WTC11 (cell line): Measurements from ENCODE around the gene DIAPH1. TPM values are rescaled to one million over a fixed set of nuclear protein-coding genes. Genes with fewer than 3 reads are reported as not detected.

Experiments used
- ATAC-seq: fragments of 200-7000 bp; cut with Tn5 transposase; 2 replicates; pipeline ENCODE4 v1.10.0; 2021; ENCODE audit warnings: mild to moderate bottlenecking, moderate library complexity
- CTCF ChIA-PET: fragments of 300-600 bp; sonication (Branson Sonifier 250); formaldehyde crosslinking; loops from one replicate; lab custom pipeline; 2021; ENCODE audit warnings: antibody characterized with exemption; lab: Charles Lee
- POLR2A ChIA-PET: fragments of 350-600 bp; sonication (Branson Sonifier 250); formaldehyde crosslinking; loops from one replicate; lab custom pipeline; 2021; ENCODE audit warnings: antibody characterized with exemption; lab: Charles Lee
- DNase-seq: peaks from one replicate; pipeline ENCODE4 v3.0.0; 2021; ENCODE audit warnings: low spot score
- H3K27ac Mint-ChIP-seq: 2 replicates; pipeline ENCODE4 v1.8.0; 2021; ENCODE audit warnings: mixed read lengths
- H3K27me3 Mint-ChIP-seq: 2 replicates; pipeline ENCODE4 v1.8.0; 2021; ENCODE audit warnings: low read depth, mild to moderate bottlenecking, moderate library complexity, mixed read lengths
- H3K36me3 Mint-ChIP-seq: 2 replicates; pipeline ENCODE4 v1.8.0; 2021; ENCODE audit warnings: mixed read lengths
- H3K4me1 Mint-ChIP-seq: 2 replicates; pipeline ENCODE4 v1.8.0; 2022; ENCODE audit warnings: mixed read lengths
- H3K4me3 Mint-ChIP-seq: 2 replicates; pipeline ENCODE4 v1.8.0; 2021; ENCODE audit warnings: mild to moderate bottlenecking, moderate library complexity, mixed read lengths
- H3K9me3 Mint-ChIP-seq: 2 replicates; pipeline ENCODE4 v1.8.0; 2021; ENCODE audit warnings: mixed read lengths
- CREB1 ChIP-seq: sonication (generic); formaldehyde crosslinking; IDR thresholded peaks from 2 replicates; pipeline ENCODE4 v1.8.0; 2023; ENCODE audit warnings: mild to moderate bottlenecking, missing genetic modification reagents
- ELF4 ChIP-seq: sonication (generic); formaldehyde crosslinking; IDR thresholded peaks from 2 replicates; pipeline ENCODE4 v1.8.1; 2022; ENCODE audit warnings: low read depth, mild to moderate bottlenecking, moderate library complexity, missing genetic modification reagents
- FOXJ3 ChIP-seq: sonication (generic); formaldehyde crosslinking; IDR thresholded peaks from 2 replicates; pipeline ENCODE4 v1.9.0; 2021; ENCODE audit warnings: missing genetic modification reagents, mild to moderate bottlenecking, borderline replicate concordance
- HMGA2 ChIP-seq: fragments of 250-450 bp; sonication (Bioruptor Pico); IDR thresholded peaks from 2 replicates; pipeline ENCODE4 v1.4.0; 2021; ENCODE audit warnings: mild to moderate bottlenecking, moderate library complexity
- KAT7 ChIP-seq: sonication (generic); formaldehyde crosslinking; IDR thresholded peaks from 2 replicates; pipeline ENCODE4 v1.8.1; 2023; ENCODE audit warnings: missing genetic modification reagents, mild to moderate bottlenecking, borderline replicate concordance
- MXD4 ChIP-seq: fragments of 250-450 bp; sonication (Bioruptor Pico); IDR thresholded peaks from 2 replicates; pipeline ENCODE4 v1.8.0; 2021; ENCODE audit warnings: mild to moderate bottlenecking, moderate library complexity, borderline replicate concordance
- MYBL2 ChIP-seq: sonication (generic); formaldehyde crosslinking; IDR thresholded peaks from 2 replicates; pipeline ENCODE4 v1.8.1; 2023; ENCODE audit warnings: mild to moderate bottlenecking, moderate library complexity, missing genetic modification reagents
- NFATC4 ChIP-seq: fragments of 250-450 bp; sonication (Bioruptor Pico); IDR thresholded peaks from 2 replicates; pipeline ENCODE4 v1.9.0; 2021; ENCODE audit warnings: mild to moderate bottlenecking
- SMAD3 ChIP-seq: sonication (generic); formaldehyde crosslinking; IDR thresholded peaks from 2 replicates; pipeline ENCODE4 v1.8.0; 2022; ENCODE audit warnings: missing genetic modification reagents, mild to moderate bottlenecking, borderline replicate concordance
- SMAD4 ChIP-seq: sonication (generic); formaldehyde crosslinking; IDR thresholded peaks from 2 replicates; pipeline ENCODE4 v1.8.0; 2022; ENCODE audit warnings: mild to moderate bottlenecking, missing genetic modification reagents
- TEAD1 ChIP-seq: sonication (generic); formaldehyde crosslinking; IDR thresholded peaks from 2 replicates; pipeline ENCODE4 v1.8.0; 2022; ENCODE audit warnings: mild to moderate bottlenecking, missing genetic modification reagents
- TEAD4 ChIP-seq: sonication (generic); formaldehyde crosslinking; IDR thresholded peaks from 2 replicates; pipeline ENCODE4 v1.8.0; 2022; ENCODE audit warnings: mild to moderate bottlenecking, missing genetic modification reagents
- ZNF219 ChIP-seq: sonication (generic); formaldehyde crosslinking; IDR thresholded peaks from 2 replicates; pipeline ENCODE4 v1.8.0; 2023; ENCODE audit warnings: missing genetic modification reagents, mild to moderate bottlenecking, borderline replicate concordance
- ZNF396 ChIP-seq: fragments of 250-450 bp; sonication (Bioruptor Pico); IDR thresholded peaks from 2 replicates; pipeline ENCODE4 v1.8.0; 2021; ENCODE audit warnings: mild to moderate bottlenecking, moderate library complexity, borderline replicate concordance
- ZNF423 ChIP-seq: fragments of 250-450 bp; sonication (Bioruptor Pico); IDR thresholded peaks from 2 replicates; pipeline ENCODE4 v2.1.2; 2022; ENCODE audit warnings: mild to moderate bottlenecking, moderate library complexity
- total RNA-seq: library from RNA; stranded (reverse); gene quantifications from 3 replicates; pipeline ENCODE4 v1.2.3, GENCODE V29; 2021
- TF ChIP-seq, protein P1 (sequence below): sonication (generic); formaldehyde crosslinking; IDR thresholded peaks from 2 replicates; pipeline ENCODE4 v1.8.1; 2023; ENCODE audit warnings: mild to moderate bottlenecking, missing genetic modification reagents, borderline replicate concordance
- TF ChIP-seq, protein P2 (sequence below): sonication (generic); formaldehyde crosslinking; IDR thresholded peaks from 2 replicates; pipeline ENCODE4 v1.8.0; 2022; ENCODE audit warnings: missing genetic modification reagents
- TF ChIP-seq, protein P3 (sequence below): fragments of 250-450 bp; sonication (Bioruptor Pico); conservative IDR thresholded peaks from 2 replicates; pipeline ENCODE4 v1.9.0; 2021; ENCODE audit warnings: mild to moderate bottlenecking
- TF ChIP-seq, protein P4 (sequence below): sonication (generic); formaldehyde crosslinking; IDR thresholded peaks from 2 replicates; pipeline ENCODE4 v1.8.1; 2023; ENCODE audit warnings: mild to moderate bottlenecking, missing genetic modification reagents
- TF ChIP-seq, protein P5 (sequence below): fragments of 250-450 bp; sonication (Bioruptor Pico); IDR thresholded peaks from 2 replicates; pipeline ENCODE4 v1.9.0; 2021; ENCODE audit warnings: mild to moderate bottlenecking, borderline replicate concordance

DIAPH1 gene
- total RNA-seq, 1 experiment from 2014 or later = 109 TPM

DNA sequence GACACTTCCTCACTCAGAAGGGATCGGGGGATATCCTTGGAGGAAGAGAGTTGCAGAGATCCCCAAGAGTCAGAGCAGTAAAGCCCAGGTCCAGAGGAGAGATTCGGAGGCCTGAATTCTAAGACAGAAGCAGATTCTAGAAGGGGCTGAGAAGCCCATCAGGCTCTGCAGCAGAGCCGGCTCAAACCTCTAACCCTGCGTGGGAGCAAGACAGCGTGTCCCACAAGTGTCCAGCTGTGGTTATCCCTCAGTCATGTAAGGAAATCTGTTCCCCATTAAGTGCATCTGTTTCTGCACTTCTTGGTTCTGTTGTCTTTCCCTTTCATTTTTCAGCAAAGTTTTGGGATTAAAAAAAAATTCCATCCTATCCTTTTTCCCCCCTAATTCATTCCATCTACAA lies 4.8 kb upstream of the DIAPH1 start:
- Mint-ChIP-seq H3K4me1 (peaks cover 12% of the 10 kb centered on the region), H3K4me3 (no peak overlapping the region), H3K36me3 (peaks cover 48% of the 10 kb centered on the region), H3K27ac (peak overlapping the region; percentile 78), H3K9me3 (no peaks in the 10 kb centered on the region), H3K27me3 (no peaks in the 10 kb centered on the region)
- TF ChIP-seq MXD4 (CRISPR knock-in tag) (no peak), TEAD1 (no peak), SMAD3 (CRISPR knock-in tag) (no peak), NFATC4 (CRISPR knock-in tag) (no peak), SMAD4 (CRISPR knock-in tag) (no peak), ELF4 (CRISPR knock-in tag) (no peak), CREB1 (CRISPR knock-in tag) (no peak), ZNF423 (no peak), ZNF396 (no peak), HMGA2 (CRISPR knock-in tag) (no peak), MYBL2 (CRISPR knock-in tag) (no peak), KAT7 (CRISPR knock-in tag) (no peak), FOXJ3 (CRISPR knock-in tag) (no peak), TEAD4 (CRISPR knock-in tag) (no peak)
- TF ChIP-seq, protein P1, sequence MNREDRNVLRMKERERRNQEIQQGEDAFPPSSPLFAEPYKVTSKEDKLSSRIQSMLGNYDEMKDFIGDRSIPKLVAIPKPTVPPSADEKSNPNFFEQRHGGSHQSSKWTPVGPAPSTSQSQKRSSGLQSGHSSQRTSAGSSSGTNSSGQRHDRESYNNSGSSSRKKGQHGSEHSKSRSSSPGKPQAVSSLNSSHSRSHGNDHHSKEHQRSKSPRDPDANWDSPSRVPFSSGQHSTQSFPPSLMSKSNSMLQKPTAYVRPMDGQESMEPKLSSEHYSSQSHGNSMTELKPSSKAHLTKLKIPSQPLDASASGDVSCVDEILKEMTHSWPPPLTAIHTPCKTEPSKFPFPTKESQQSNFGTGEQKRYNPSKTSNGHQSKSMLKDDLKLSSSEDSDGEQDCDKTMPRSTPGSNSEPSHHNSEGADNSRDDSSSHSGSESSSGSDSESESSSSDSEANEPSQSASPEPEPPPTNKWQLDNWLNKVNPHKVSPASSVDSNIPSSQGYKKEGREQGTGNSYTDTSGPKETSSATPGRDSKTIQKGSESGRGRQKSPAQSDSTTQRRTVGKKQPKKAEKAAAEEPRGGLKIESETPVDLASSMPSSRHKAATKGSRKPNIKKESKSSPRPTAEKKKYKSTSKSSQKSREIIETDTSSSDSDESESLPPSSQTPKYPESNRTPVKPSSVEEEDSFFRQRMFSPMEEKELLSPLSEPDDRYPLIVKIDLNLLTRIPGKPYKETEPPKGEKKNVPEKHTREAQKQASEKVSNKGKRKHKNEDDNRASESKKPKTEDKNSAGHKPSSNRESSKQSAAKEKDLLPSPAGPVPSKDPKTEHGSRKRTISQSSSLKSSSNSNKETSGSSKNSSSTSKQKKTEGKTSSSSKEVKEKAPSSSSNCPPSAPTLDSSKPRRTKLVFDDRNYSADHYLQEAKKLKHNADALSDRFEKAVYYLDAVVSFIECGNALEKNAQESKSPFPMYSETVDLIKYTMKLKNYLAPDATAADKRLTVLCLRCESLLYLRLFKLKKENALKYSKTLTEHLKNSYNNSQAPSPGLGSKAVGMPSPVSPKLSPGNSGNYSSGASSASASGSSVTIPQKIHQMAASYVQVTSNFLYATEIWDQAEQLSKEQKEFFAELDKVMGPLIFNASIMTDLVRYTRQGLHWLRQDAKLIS (CRISPR knock-in tag) = no peak
- TF ChIP-seq, protein P2, sequence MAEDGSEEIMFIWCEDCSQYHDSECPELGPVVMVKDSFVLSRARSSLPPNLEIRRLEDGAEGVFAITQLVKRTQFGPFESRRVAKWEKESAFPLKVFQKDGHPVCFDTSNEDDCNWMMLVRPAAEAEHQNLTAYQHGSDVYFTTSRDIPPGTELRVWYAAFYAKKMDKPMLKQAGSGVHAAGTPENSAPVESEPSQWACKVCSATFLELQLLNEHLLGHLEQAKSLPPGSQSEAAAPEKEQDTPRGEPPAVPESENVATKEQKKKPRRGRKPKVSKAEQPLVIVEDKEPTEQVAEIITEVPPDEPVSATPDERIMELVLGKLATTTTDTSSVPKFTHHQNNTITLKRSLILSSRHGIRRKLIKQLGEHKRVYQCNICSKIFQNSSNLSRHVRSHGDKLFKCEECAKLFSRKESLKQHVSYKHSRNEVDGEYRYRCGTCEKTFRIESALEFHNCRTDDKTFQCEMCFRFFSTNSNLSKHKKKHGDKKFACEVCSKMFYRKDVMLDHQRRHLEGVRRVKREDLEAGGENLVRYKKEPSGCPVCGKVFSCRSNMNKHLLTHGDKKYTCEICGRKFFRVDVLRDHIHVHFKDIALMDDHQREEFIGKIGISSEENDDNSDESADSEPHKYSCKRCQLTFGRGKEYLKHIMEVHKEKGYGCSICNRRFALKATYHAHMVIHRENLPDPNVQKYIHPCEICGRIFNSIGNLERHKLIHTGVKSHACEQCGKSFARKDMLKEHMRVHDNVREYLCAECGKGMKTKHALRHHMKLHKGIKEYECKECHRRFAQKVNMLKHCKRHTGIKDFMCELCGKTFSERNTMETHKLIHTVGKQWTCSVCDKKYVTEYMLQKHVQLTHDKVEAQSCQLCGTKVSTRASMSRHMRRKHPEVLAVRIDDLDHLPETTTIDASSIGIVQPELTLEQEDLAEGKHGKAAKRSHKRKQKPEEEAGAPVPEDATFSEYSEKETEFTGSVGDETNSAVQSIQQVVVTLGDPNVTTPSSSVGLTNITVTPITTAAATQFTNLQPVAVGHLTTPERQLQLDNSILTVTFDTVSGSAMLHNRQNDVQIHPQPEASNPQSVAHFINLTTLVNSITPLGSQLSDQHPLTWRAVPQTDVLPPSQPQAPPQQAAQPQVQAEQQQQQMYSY (CRISPR knock-in tag) = no peak
- TF ChIP-seq, protein P3, sequence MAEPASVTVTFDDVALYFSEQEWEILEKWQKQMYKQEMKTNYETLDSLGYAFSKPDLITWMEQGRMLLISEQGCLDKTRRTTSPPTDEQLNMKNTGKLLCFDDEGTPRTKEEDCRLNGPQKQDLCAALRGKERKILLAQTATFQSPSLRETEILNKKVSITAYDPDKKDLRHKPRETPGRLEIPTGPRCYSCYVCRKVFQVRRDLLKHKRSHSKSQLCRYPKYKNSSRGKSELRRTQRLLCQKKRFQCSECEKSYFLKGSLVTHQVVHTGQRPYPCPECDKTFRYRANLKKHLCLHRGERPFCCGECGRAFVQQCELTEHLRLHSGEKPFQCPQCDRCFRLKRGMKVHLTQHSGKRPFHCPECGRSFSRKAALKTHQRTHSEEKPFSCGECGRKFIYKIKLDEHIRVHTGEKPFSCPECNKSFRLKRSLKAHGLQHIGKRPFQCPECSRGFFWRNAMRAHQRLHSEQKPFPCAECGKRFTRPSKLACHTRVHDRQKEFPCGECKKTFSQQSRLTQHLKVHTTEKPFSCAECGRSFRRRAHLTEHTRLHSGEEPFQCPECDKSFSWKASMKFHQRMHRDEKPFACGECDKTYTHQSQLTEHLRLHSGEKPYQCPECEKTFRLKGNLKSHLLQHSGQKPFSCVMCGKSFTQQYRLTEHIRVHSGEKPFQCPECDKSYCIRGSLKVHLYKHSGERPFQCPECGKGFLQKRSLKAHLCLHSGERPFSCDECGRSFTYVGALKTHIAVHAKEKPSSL (CRISPR knock-in tag) = no peak
- DNase-seq (no peak), ATAC-seq (no peak; the same call in 1 of the 2 replicates)
- CTCF ChIA-PET = interaction anchor here (1.1 to 2.2 kb wide), 5 partner anchors 14 to 60 kb away, joined by 3 to 16 read pairs (median 4); partner anchors contain the start of genes HDAC3 and RELL2
- POLR2A ChIA-PET = interaction anchor here (0.7 to 1.0 kb wide), 2 partner anchors 32 to 258 kb away, joined by 3 to 6 read pairs; no protein-coding TSS in a partner anchor

DNA sequence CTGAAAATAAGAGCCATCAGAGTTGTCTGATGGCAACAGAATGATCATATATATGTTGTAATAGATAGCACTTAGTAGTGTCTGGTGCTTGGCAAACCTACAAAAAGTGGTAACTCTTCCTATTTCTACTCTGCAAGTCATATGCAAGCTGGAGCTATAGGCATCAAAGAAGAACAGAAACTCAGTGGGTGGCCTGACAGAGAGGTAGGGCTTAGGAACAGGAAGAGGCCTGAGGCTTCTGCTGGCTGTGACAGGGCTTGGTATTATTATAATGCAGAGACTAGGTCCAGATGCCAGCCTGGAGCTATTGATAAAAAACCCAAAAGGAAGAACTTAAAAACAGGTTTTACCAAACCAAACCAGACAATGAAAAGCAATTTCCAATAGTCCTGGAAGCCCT lies 4.4 kb upstream of the DIAPH1 start:
- POLR2A ChIA-PET = no interaction called here
- no peak for DNase-seq
- CTCF ChIA-PET = interaction anchor here (1.1 to 2.2 kb wide), 4 partner anchors 14 to 46 kb away, joined by 3 to 16 read pairs (median 4); partner anchors contain the start of genes HDAC3 and RELL2
- TF ChIP-seq, protein P4, sequence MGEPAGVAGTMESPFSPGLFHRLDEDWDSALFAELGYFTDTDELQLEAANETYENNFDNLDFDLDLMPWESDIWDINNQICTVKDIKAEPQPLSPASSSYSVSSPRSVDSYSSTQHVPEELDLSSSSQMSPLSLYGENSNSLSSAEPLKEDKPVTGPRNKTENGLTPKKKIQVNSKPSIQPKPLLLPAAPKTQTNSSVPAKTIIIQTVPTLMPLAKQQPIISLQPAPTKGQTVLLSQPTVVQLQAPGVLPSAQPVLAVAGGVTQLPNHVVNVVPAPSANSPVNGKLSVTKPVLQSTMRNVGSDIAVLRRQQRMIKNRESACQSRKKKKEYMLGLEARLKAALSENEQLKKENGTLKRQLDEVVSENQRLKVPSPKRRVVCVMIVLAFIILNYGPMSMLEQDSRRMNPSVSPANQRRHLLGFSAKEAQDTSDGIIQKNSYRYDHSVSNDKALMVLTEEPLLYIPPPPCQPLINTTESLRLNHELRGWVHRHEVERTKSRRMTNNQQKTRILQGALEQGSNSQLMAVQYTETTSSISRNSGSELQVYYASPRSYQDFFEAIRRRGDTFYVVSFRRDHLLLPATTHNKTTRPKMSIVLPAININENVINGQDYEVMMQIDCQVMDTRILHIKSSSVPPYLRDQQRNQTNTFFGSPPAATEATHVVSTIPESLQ (CRISPR knock-in tag) = no peak
- TF ChIP-seq, protein P5, sequence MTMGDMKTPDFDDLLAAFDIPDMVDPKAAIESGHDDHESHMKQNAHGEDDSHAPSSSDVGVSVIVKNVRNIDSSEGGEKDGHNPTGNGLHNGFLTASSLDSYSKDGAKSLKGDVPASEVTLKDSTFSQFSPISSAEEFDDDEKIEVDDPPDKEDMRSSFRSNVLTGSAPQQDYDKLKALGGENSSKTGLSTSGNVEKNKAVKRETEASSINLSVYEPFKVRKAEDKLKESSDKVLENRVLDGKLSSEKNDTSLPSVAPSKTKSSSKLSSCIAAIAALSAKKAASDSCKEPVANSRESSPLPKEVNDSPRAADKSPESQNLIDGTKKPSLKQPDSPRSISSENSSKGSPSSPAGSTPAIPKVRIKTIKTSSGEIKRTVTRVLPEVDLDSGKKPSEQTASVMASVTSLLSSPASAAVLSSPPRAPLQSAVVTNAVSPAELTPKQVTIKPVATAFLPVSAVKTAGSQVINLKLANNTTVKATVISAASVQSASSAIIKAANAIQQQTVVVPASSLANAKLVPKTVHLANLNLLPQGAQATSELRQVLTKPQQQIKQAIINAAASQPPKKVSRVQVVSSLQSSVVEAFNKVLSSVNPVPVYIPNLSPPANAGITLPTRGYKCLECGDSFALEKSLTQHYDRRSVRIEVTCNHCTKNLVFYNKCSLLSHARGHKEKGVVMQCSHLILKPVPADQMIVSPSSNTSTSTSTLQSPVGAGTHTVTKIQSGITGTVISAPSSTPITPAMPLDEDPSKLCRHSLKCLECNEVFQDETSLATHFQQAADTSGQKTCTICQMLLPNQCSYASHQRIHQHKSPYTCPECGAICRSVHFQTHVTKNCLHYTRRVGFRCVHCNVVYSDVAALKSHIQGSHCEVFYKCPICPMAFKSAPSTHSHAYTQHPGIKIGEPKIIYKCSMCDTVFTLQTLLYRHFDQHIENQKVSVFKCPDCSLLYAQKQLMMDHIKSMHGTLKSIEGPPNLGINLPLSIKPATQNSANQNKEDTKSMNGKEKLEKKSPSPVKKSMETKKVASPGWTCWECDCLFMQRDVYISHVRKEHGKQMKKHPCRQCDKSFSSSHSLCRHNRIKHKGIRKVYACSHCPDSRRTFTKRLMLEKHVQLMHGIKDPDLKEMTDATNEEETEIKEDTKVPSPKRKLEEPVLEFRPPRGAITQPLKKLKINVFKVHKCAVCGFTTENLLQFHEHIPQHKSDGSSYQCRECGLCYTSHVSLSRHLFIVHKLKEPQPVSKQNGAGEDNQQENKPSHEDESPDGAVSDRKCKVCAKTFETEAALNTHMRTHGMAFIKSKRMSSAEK = no peak
- TF ChIP-seq ZNF219 (CRISPR knock-in tag) (no peak), ZNF396 (no peak)

More for the DNA sequence above, 4.4 kb upstream of the DIAPH1 start:
- H3K27me3 Mint-ChIP-seq = no peaks in the 10 kb centered on the region; the same call in 1 of the 2 replicates
- H3K4me1 Mint-ChIP-seq = peaks cover 12% of the 10 kb centered on the region
- peak; percentile 17; the same call in 1 of the 2 replicates for ATAC-seq
- H3K9me3 Mint-ChIP-seq = no peaks in the 10 kb centered on the region
- H3K4me3 Mint-ChIP-seq = no peak overlapping the region
- peak overlapping the region; percentile 78 for H3K27ac Mint-ChIP-seq
- peaks cover 44% of the 10 kb centered on the region for H3K36me3 Mint-ChIP-seq
